T-helper 17 cell (primary cell): ENCODE data around the gene CLMN. TPM values are rescaled to one million over a fixed set of nuclear protein-coding genes. Genes with fewer than 3 reads are reported as not detected.
"Not testable (repeated sequence)": the region's sequence is repeated elsewhere in the genome, so short reads cannot be mapped to it uniquely, and the experiment has no call there.

Source experiments
- ATAC-seq: fragments of 150-1000 bp; cut with Tn5 transposase; 2 replicates; pipeline ENCODE4 v1.10.0; 2021; ENCODE audit warnings: mild to moderate bottlenecking, moderate library complexity
- DNase-seq, 3 donors: peaks; one replicate each; pipeline versions ENCODE4 v3.0.0 to v3.0.0-alpha.2; 2020 to 2021
- H3K9me3 ChIP-seq: one replicate; pipeline ENCODE4 v1.7.0; 2013; ENCODE audit warnings: low read length, mild to moderate bottlenecking; ENCODE audit not compliant: control insufficient read depth, poor library complexity, severe bottlenecking
- H3K27ac Mint-ChIP-seq: one replicate; pipeline ENCODE4 v1.8.0; 2022; ENCODE audit warnings: mild to moderate bottlenecking, moderate library complexity, mixed read lengths
- H3K27me3 Mint-ChIP-seq: one replicate; pipeline ENCODE4 v1.8.0; 2022; ENCODE audit warnings: mixed read lengths
- H3K36me3 Mint-ChIP-seq: one replicate; pipeline ENCODE4 v1.8.0; 2022; ENCODE audit warnings: low read depth, mixed read lengths
- H3K4me1 Mint-ChIP-seq: one replicate; pipeline ENCODE4 v1.8.0; 2022; ENCODE audit warnings: mild to moderate bottlenecking, mixed read lengths
- H3K4me3 Mint-ChIP-seq: one replicate; pipeline ENCODE4 v1.8.0; 2022; ENCODE audit warnings: mild to moderate bottlenecking, moderate library complexity, mixed read lengths
- total RNA-seq, 4 donors: library from RNA in 2 of 4; stranded (reverse) in 2 of 4; gene quantifications; one replicate each; pipeline ENCODE4 v1.2.3 and lab custom pipeline; 2022 to 2026

Gene CLMN
- total RNA-seq, 2 donors from 2014 or later, result 0.26 to 1.3 TPM

DNA sequence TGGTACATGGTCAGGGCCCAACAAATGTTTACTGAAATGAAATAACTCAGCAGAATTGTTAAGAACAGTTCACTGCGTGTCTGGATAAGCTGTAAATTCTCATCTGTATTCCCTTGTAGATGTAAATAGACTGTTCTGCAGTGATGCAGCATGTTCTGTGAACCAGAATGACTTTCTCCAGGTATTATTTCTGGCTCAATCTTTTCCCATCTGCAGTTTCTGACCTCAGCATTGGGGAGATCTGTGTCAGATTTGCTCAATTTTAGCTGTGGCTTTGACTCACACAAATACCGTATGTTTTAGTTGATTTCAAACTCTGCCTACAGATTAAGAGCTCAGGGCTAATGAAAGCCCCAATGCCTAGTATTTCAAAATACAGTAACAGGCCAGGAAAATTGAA is 113.2 kb downstream of the CLMN start:
- H3K27ac Mint-ChIP-seq, result no peak overlapping the region
- ATAC-seq, result no peak

GRCh38 chr14:95204705-95205104 is 115.0 kb downstream of the CLMN start:
- no peaks in the 10 kb centered on the region for H3K9me3 ChIP-seq
- ATAC-seq (no peak), DNase-seq (no peak)
- Mint-ChIP-seq H3K27me3 (peaks cover 14% of the 10 kb centered on the region), H3K36me3 (no peaks in the 10 kb centered on the region), H3K4me1 (no peaks in the 10 kb centered on the region), H3K4me3 (no peak overlapping the region), H3K27ac (no peak overlapping the region)

More for the DNA sequence above, 113.2 kb downstream of the CLMN start:
- Mint-ChIP-seq H3K4me3 (no peak overlapping the region), H3K36me3 (no peaks in the 10 kb centered on the region), H3K27me3 (peaks cover 12% of the 10 kb centered on the region), H3K4me1 (no peaks in the 10 kb centered on the region)
- H3K9me3 ChIP-seq, result no peaks in the 10 kb centered on the region
- DNase-seq, result no peak

DNA sequence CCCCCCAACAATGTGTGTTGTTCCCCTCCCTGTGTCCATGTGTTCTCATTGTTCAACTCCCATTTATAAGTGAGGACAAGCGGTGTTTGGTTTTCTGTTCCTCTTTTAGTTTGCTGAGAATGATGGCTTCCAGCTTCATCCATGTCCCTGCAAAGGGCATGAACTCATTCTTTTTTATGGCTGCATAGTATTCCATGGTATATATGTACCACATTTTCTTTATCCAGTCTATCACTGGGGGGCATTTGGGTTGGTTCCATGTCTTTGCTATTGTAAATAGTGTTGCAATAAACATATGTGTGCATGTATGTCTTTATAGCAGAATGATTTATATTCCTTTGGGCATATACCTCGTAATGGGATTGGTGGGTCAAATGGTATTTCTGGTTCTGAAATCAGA is 118.0 kb downstream of the CLMN start:
- H3K36me3 Mint-ChIP-seq, ATAC-seq, DNase-seq, H3K27ac Mint-ChIP-seq, H3K4me1 Mint-ChIP-seq, H3K9me3 ChIP-seq, H3K4me3 Mint-ChIP-seq: not testable (repeated sequence)
- peaks cover 14% of the 10 kb centered on the region for H3K27me3 Mint-ChIP-seq

GRCh38 chr14:95200404-95200803 is 119.3 kb downstream of the CLMN start:
- no peak for ATAC-seq
- DNase-seq, result no peak
- peaks cover 23% of the 10 kb centered on the region for H3K27me3 Mint-ChIP-seq
- H3K4me1 Mint-ChIP-seq, result peaks cover 10% of the 10 kb centered on the region
- no peaks in the 10 kb centered on the region for H3K36me3 Mint-ChIP-seq
- H3K4me3 Mint-ChIP-seq, result no peak overlapping the region
- H3K9me3 ChIP-seq, result no peaks in the 10 kb centered on the region
- H3K27ac Mint-ChIP-seq, result no peak overlapping the region

GRCh38 chr14:95199298-95199983 is 120.3 kb downstream of the CLMN start:
- Mint-ChIP-seq H3K27ac (peak overlapping the region; percentile 78), H3K36me3 (no peaks in the 10 kb centered on the region), H3K27me3 (peaks cover 30% of the 10 kb centered on the region), H3K4me3 (no peak overlapping the region), H3K4me1 (peaks cover 10% of the 10 kb centered on the region)
- ATAC-seq (no peak), DNase-seq (no peak)
- no peaks in the 10 kb centered on the region for H3K9me3 ChIP-seq

GRCh38 chr14:95198320-95198719 is 121.4 kb downstream of the CLMN start:
- H3K27ac Mint-ChIP-seq, result no peak overlapping the region
- H3K4me1 Mint-ChIP-seq, result peaks cover 10% of the 10 kb centered on the region
- no peak overlapping the region for H3K4me3 Mint-ChIP-seq
- DNase-seq (no peak), ATAC-seq (no peak)
- no peaks in the 10 kb centered on the region for H3K36me3 Mint-ChIP-seq
- H3K9me3 ChIP-seq, result no peaks in the 10 kb centered on the region
- H3K27me3 Mint-ChIP-seq, result peaks cover 35% of the 10 kb centered on the region

DNA sequence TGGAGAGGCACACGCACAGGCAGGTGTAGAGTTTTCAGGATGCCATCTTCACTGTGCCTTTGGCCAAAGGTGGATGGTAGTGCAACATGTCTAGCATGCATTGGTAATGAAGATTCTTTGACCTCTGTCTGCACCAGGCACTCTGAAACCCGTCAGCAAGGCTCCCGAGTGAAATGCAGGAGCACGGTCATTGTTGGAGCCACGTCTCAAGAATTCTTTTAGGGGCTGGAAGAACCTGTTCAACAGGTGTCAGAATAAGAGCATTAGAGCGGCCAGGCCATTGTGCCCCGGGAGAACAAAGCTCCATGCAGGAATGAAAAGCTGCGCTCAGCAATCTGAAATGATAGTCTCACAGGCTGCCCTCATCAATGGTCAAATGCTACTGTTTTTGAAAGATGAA is 122.2 kb downstream of the CLMN start:
- Mint-ChIP-seq H3K4me1 (peaks cover 10% of the 10 kb centered on the region), H3K27me3 (peaks cover 30% of the 10 kb centered on the region), H3K27ac (no peak overlapping the region), H3K36me3 (no peaks in the 10 kb centered on the region), H3K4me3 (no peak overlapping the region)
- H3K9me3 ChIP-seq, result no peaks in the 10 kb centered on the region
- no peak for ATAC-seq
- no peak for DNase-seq

- Mint-ChIP-seq H3K27ac (no peak overlapping the region), H3K4me3 (no peak overlapping the region)
- ATAC-seq, result no peak
Measured at GRCh38 chr14:95196826-95197545, 122.7 kb downstream of the CLMN start.

DNA sequence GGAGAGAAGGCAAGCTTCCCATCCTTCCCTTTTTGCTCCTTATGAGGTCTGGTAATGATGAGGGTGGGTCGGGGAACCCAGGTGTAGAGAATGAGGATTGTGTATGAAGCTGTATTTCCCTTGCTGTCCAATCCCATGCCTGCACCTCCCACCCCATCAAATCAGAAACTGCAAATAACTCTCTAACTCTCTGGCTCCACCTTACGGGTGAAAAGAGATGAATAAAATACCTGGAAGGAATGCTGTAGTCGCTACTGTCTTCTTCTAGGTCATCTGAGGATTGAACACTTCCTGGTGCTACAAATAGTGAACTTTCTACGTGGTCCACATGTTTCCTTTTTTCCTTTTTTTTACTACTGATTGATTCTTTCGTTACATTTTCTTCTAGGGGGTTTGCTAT is 123.4 kb downstream of the CLMN start:
- H3K9me3 ChIP-seq, result no peaks in the 10 kb centered on the region
- ATAC-seq (peak; percentile 60), DNase-seq (no peak)
- Mint-ChIP-seq H3K27ac (no peak overlapping the region), H3K36me3 (no peaks in the 10 kb centered on the region), H3K27me3 (peaks cover 30% of the 10 kb centered on the region), H3K4me3 (no peak overlapping the region), H3K4me1 (peaks cover 10% of the 10 kb centered on the region)

More at GRCh38 chr14:95196826-95197545, 122.7 kb downstream of the CLMN start:
- no peak for DNase-seq
- Mint-ChIP-seq H3K4me1 (peaks cover 10% of the 10 kb centered on the region), H3K36me3 (no peaks in the 10 kb centered on the region), H3K27me3 (peaks cover 30% of the 10 kb centered on the region)
- no peaks in the 10 kb centered on the region for H3K9me3 ChIP-seq

- Mint-ChIP-seq H3K4me1 (peaks cover 12% of the 10 kb centered on the region), H3K36me3 (no peaks in the 10 kb centered on the region), H3K4me3 (no peak overlapping the region), H3K27me3 (peaks cover 38% of the 10 kb centered on the region), H3K27ac (no peak overlapping the region)
- no peaks in the 10 kb centered on the region for H3K9me3 ChIP-seq
- DNase-seq (no peak), ATAC-seq (no peak)
Measured at GRCh38 chr14:95195031-95195430, 124.7 kb downstream of the CLMN start.

- H3K4me1 Mint-ChIP-seq, result peaks cover 12% of the 10 kb centered on the region
- H3K36me3 Mint-ChIP-seq, result no peaks in the 10 kb centered on the region
Measured at GRCh38 chr14:95193081-95193480, 126.6 kb downstream of the CLMN start.

GRCh38 chr14:95192311-95192710 is 127.4 kb downstream of the CLMN start:
- H3K27ac Mint-ChIP-seq, result no peak overlapping the region
- peaks cover 40% of the 10 kb centered on the region for H3K27me3 Mint-ChIP-seq
- no peak for DNase-seq
- H3K9me3 ChIP-seq, result no peaks in the 10 kb centered on the region
- no peak overlapping the region for H3K4me3 Mint-ChIP-seq
- no peak for ATAC-seq
- no peaks in the 10 kb centered on the region for H3K36me3 Mint-ChIP-seq
- peaks cover 12% of the 10 kb centered on the region for H3K4me1 Mint-ChIP-seq

More at GRCh38 chr14:95193081-95193480, 126.6 kb downstream of the CLMN start:
- H3K9me3 ChIP-seq, result no peaks in the 10 kb centered on the region
- H3K27ac Mint-ChIP-seq, result no peak overlapping the region
- ATAC-seq (no peak), DNase-seq (no peak)
- peaks cover 38% of the 10 kb centered on the region for H3K27me3 Mint-ChIP-seq
- H3K4me3 Mint-ChIP-seq, result no peak overlapping the region

DNA sequence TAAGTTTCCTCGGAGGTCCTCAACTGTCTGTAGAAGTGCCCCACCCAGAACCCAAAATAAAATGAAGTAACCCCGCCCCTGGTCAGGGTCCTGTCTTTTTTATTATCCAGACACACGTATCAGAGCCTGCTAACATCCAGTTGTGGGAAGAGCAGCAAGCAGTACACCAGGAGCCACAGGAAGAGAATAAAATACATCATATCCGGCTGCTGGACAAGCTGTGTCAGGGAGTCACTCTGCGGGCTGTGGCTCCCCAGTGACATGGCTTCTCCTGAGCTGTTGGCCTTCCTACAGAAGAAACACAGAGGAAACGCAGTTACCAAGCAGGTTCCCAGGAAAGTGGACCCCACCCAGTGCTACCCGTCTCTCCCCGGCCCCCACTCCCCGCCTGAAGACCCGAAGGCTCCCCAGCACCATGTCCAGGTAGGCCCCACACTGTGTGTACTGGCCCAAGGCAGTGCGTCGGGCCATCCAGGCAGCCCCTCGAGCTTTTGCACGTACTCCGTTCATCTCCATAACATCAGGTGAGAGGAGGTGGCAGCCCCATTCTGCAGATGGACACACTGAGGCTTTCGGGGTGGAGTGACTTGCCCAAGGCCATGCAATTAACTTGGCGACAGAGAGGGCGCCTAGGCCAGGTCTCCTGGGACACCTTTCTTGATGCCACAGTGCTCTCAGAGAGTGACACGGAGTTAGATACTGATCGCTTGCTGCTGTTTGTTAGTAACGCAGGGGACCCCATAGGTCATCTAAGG is 128.1 kb downstream of the CLMN start:
- Mint-ChIP-seq H3K36me3 (no peaks in the 10 kb centered on the region), H3K4me3 (no peak overlapping the region), H3K27me3 (peaks cover 43% of the 10 kb centered on the region), H3K4me1 (peaks cover 8% of the 10 kb centered on the region), H3K27ac (no peak overlapping the region)
- ATAC-seq (no peak), DNase-seq (no peak)
- H3K9me3 ChIP-seq, result no peaks in the 10 kb centered on the region
